GM23338 (cell line): ENCODE results near the gene LHX5.

Experiments used
- CREB1 ChIP-seq: fragments of 250-450 bp; sonication (Bioruptor Pico); IDR thresholded peaks from 2 replicates; pipeline ENCODE4 v1.5.0; 2020; ENCODE audit warnings: low read depth, mild to moderate bottlenecking, moderate library complexity
- EZH2 ChIP-seq: fragments of 200-600 bp; sonication (generic); IDR thresholded peaks from one replicate; pipeline ENCODE4 v1.8.0; 2017; ENCODE audit warnings: antibody characterized with exemption, mild to moderate bottlenecking, low read depth; ENCODE audit not compliant: unreplicated experiment
- EZH2phosphoT487 ChIP-seq: fragments of 200-600 bp; sonication (generic); IDR thresholded peaks from one replicate; pipeline ENCODE4 v1.8.1; 2018; ENCODE audit warnings: antibody characterized with exemption; ENCODE audit not compliant: unreplicated experiment
- JUNB ChIP-seq: IDR thresholded peaks from one replicate; pipeline ENCODE4 v1.6.1; 2016; ENCODE audit warnings: antibody characterized with exemption; ENCODE audit not compliant: unreplicated experiment
- POLR2AphosphoS5 ChIP-seq: IDR thresholded peaks from 2 replicates; pipeline ENCODE4 v1.6.1; 2016; ENCODE audit warnings: antibody characterized with exemption, low read depth
- ZNF331 ChIP-seq: fragments of 250-450 bp; sonication (Bioruptor Pico); IDR thresholded peaks from 2 replicates; pipeline ENCODE4 v1.5.0; 2020; ENCODE audit warnings: low read depth, mild to moderate bottlenecking, moderate library complexity
- TF ChIP-seq, protein P1 (sequence below), 2 experiments: fragments of 200-600 bp in 1 of 2; sonication (generic) in 1 of 2; conservative IDR thresholded peaks; 2 replicates each; pipeline versions ENCODE4 v1.5.1 to v1.6.1; 2016 to 2017; ENCODE audit warnings: antibody characterized with exemption in 2 of 2, low read depth in 2 of 2, mild to moderate bottlenecking in 2 of 2, moderate library complexity in 1 of 2
- TF ChIP-seq, protein P2 (sequence below): IDR thresholded peaks from 2 replicates; pipeline ENCODE4 v1.6.1; 2016; ENCODE audit warnings: antibody characterized with exemption
- TF ChIP-seq, protein P3 (sequence below): IDR thresholded peaks from one replicate; pipeline ENCODE4 v1.6.1; 2018; ENCODE audit warnings: antibody characterized with exemption; ENCODE audit not compliant: unreplicated experiment

DNA sequence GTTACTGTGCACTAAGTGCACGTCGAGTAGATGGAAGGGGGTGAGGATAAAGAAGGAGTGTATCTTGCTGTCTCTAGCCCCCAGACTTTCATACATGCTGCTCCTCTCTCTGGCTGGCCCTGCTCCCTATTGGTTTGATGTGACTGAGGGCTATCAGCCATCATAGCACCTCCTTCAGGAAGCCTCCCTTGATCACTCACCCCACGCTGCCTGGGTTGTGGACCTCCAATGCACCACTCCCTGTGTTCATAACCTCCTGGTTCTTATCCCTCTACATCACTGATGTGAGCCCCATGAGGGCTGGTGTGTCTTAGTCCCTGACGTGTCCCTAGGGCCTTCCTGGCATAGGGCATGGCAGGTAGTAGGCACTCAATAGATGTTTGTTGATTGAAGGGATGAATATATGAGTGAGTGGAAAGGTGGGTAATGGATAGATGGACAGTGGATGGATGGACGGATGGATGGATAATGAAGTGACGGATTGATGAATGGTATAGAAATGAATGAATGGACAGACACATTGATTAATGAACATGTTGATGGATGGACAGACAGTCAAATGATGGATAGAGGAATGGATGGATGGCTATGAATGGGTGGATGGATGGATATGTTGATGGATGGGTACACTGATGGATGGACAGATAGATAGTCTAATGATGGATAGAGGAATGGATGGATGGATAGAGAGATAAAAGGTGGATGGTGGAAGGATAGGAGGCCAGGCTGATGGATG is 34.5 kb downstream of the LHX5 start:
- TF ChIP-seq, protein P1, sequence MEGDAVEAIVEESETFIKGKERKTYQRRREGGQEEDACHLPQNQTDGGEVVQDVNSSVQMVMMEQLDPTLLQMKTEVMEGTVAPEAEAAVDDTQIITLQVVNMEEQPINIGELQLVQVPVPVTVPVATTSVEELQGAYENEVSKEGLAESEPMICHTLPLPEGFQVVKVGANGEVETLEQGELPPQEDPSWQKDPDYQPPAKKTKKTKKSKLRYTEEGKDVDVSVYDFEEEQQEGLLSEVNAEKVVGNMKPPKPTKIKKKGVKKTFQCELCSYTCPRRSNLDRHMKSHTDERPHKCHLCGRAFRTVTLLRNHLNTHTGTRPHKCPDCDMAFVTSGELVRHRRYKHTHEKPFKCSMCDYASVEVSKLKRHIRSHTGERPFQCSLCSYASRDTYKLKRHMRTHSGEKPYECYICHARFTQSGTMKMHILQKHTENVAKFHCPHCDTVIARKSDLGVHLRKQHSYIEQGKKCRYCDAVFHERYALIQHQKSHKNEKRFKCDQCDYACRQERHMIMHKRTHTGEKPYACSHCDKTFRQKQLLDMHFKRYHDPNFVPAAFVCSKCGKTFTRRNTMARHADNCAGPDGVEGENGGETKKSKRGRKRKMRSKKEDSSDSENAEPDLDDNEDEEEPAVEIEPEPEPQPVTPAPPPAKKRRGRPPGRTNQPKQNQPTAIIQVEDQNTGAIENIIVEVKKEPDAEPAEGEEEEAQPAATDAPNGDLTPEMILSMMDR (conservative IDR thresholded peaks at IDR 0.05; ENCODE audit: low read depth in 2 of 2): no peak
- no peak for TF ChIP-seq CREB1 (CRISPR knock-in tag)
- TF ChIP-seq POLR2AphosphoS5: no peak
- no peak for TF ChIP-seq EZH2phosphoT487
- no peak for TF ChIP-seq JUNB
- TF ChIP-seq, protein P2, sequence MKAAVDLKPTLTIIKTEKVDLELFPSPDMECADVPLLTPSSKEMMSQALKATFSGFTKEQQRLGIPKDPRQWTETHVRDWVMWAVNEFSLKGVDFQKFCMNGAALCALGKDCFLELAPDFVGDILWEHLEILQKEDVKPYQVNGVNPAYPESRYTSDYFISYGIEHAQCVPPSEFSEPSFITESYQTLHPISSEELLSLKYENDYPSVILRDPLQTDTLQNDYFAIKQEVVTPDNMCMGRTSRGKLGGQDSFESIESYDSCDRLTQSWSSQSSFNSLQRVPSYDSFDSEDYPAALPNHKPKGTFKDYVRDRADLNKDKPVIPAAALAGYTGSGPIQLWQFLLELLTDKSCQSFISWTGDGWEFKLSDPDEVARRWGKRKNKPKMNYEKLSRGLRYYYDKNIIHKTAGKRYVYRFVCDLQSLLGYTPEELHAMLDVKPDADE: no peak
- no peak for TF ChIP-seq EZH2
- no peak for TF ChIP-seq ZNF331 (CRISPR knock-in tag)
- TF ChIP-seq, protein P3, sequence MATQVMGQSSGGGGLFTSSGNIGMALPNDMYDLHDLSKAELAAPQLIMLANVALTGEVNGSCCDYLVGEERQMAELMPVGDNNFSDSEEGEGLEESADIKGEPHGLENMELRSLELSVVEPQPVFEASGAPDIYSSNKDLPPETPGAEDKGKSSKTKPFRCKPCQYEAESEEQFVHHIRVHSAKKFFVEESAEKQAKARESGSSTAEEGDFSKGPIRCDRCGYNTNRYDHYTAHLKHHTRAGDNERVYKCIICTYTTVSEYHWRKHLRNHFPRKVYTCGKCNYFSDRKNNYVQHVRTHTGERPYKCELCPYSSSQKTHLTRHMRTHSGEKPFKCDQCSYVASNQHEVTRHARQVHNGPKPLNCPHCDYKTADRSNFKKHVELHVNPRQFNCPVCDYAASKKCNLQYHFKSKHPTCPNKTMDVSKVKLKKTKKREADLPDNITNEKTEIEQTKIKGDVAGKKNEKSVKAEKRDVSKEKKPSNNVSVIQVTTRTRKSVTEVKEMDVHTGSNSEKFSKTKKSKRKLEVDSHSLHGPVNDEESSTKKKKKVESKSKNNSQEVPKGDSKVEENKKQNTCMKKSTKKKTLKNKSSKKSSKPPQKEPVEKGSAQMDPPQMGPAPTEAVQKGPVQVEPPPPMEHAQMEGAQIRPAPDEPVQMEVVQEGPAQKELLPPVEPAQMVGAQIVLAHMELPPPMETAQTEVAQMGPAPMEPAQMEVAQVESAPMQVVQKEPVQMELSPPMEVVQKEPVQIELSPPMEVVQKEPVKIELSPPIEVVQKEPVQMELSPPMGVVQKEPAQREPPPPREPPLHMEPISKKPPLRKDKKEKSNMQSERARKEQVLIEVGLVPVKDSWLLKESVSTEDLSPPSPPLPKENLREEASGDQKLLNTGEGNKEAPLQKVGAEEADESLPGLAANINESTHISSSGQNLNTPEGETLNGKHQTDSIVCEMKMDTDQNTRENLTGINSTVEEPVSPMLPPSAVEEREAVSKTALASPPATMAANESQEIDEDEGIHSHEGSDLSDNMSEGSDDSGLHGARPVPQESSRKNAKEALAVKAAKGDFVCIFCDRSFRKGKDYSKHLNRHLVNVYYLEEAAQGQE: no peak
